CD4-positive, alpha-beta memory T cell (primary cell): ENCODE results near the gene TSPYL4. TPM values are rescaled to one million over a fixed set of nuclear protein-coding genes. Genes with fewer than 3 reads are reported as not detected.
A peak's percentile ranks its signal among the peaks of the same experiment; 100 is the strongest.

Experiments
- CTCF ChIA-PET: fragments of 350-600 bp; sonication (Branson Sonifier 250); formaldehyde crosslinking; loops from one replicate; lab custom pipeline; 2021; ENCODE audit warnings: inconsistent platforms; ENCODE audit not compliant: partially characterized antibody; lab: Charles Lee
- POLR2A ChIA-PET: fragments of 350-600 bp; sonication (Branson Sonifier 250); formaldehyde crosslinking; loops from one replicate; lab custom pipeline; 2021; ENCODE audit not compliant: partially characterized antibody; lab: Charles Lee
- DNase-seq, 5 donors: peaks; one replicate each; pipeline versions ENCODE4 v3.0.0 to v3.0.0-alpha.2; 2020 to 2022; ENCODE audit warnings: mixed read lengths in 1 of 5
- H3K27ac ChIP-seq: one replicate; pipeline ENCODE4 v1.7.0; 2013; ENCODE audit warnings: low read depth, low read length
- H3K27me3 ChIP-seq: 2 replicates; pipeline ENCODE4 v1.7.0; 2013; ENCODE audit warnings: mild to moderate bottlenecking, low read length, moderate library complexity; ENCODE audit not compliant: insufficient read depth
- H3K36me3 ChIP-seq: 2 replicates; pipeline ENCODE4 v1.7.0; 2013; ENCODE audit warnings: mild to moderate bottlenecking, low read length, moderate library complexity; ENCODE audit not compliant: insufficient read depth
- H3K4me1 ChIP-seq: 2 replicates; pipeline ENCODE4 v1.7.0; 2013; ENCODE audit warnings: mild to moderate bottlenecking, low read length, moderate library complexity; ENCODE audit not compliant: insufficient read depth
- H3K4me3 ChIP-seq, 2 donors: one replicate each; pipeline ENCODE4 v1.7.0; 2013; ENCODE audit warnings: low read length in 2 of 2, mild to moderate bottlenecking in 1 of 2
- H3K9me3 ChIP-seq, 2 donors: one replicate each; pipeline ENCODE4 v1.7.0; 2013; ENCODE audit warnings: low read length in 2 of 2, control low read depth in 1 of 2; ENCODE audit not compliant: control insufficient read depth in 1 of 2
- H3K27ac Mint-ChIP-seq, 7 donors: one replicate each; pipeline ENCODE4 v1.8.0; 2020 to 2021; ENCODE audit warnings: mixed read lengths in 7 of 7, mild to moderate bottlenecking in 6 of 7, inconsistent platforms in 3 of 7, moderate library complexity in 3 of 7
- H3K27me3 Mint-ChIP-seq, 2 donors: one replicate each; pipeline ENCODE4 v1.8.0; 2020 to 2021; ENCODE audit warnings: mixed read lengths in 2 of 2
- H3K36me3 Mint-ChIP-seq, 2 donors: one replicate each; pipeline ENCODE4 v1.8.0; 2020 to 2021; ENCODE audit warnings: mixed read lengths in 2 of 2, inconsistent platforms in 1 of 2, mild to moderate bottlenecking in 1 of 2
- H3K4me1 Mint-ChIP-seq, 4 donors: one replicate each; pipeline ENCODE4 v1.8.0; 2020 to 2021; ENCODE audit warnings: mixed read lengths in 4 of 4, mild to moderate bottlenecking in 1 of 4
- H3K4me3 Mint-ChIP-seq, 8 donors: one replicate each; pipeline ENCODE4 v1.8.0; 2020 to 2021; ENCODE audit warnings: mixed read lengths in 8 of 8, mild to moderate bottlenecking in 7 of 8, moderate library complexity in 6 of 8, inconsistent platforms in 3 of 8
- H3K9me3 Mint-ChIP-seq, 8 donors: one replicate each; pipeline ENCODE4 v1.8.0; 2020 to 2021; ENCODE audit warnings: mixed read lengths in 8 of 8, mild to moderate bottlenecking in 5 of 8, inconsistent platforms in 3 of 8, moderate library complexity in 1 of 8
- intact Hi-C: fragments of 100-400 bp; cut with micrococcal nuclease; formaldehyde crosslinking; loops from one replicate; pipeline ENCODE4 v1.15.1; 2023
- polyA plus RNA-seq, 2 donors: library from polyadenylated mRNA; unstranded; fragments of 300-500 nt; fragmentation: Illumina TruSeq; gene quantifications; one replicate each; pipeline ENCODE4 v1.2.3, GENCODE V29; 2021
- total RNA-seq, 2 experiments: library from RNA; stranded (reverse); gene quantifications; one replicate each; pipeline ENCODE4 v1.2.3, GENCODE V29; 2021

The TSPYL4 gene
- total and polyA plus RNA-seq, 4 experiments from 2014 or later = 8.0 to 23.0 (median 18.6) TPM

DNA sequence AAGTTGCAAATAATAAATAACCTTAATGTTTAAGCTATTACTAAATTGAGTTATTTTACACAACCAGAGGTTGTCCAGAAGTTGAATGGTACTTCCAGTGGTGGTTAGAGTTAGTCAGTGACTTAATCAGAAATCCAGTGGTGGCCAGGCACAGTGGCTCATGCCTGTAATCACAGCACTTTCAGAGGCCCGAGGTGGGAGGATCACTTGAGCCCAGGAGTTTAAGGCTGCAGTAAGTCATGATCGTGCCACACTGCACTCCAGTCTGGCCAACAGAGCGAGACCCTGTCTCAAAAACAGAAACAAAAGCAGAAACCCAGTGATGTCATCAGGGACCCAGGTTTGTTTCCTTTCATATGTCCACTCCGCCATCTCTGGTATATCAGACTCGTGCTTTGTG lies 35.0 kb downstream of the TSPYL4 start:
- no peaks in the 10 kb centered on the region for H3K27me3 Mint-ChIP-seq
- ChIA-PET POLR2A (interaction anchor here (2.6 kb wide), 1 partner anchor 61 kb away, joined by 10 read pairs; the partner anchor contains the start of gene TSPYL1), CTCF (interaction anchor here (0.7 to 2.8 kb wide), 7 partner anchors 10 to 351 kb away, joined by 3 to 11 read pairs (median 5); no protein-coding TSS in a partner anchor)
- H3K4me3 Mint-ChIP-seq = no peak overlapping the region
- no peak for DNase-seq
- Histone ChIP-seq H3K4me1 (no peaks in the 10 kb centered on the region), H3K4me3 (no peak overlapping the region), H3K27me3 (no peaks in the 10 kb centered on the region), H3K36me3 (peaks cover 6% of the 10 kb centered on the region), H3K9me3 (no peaks in the 10 kb centered on the region), H3K27ac (no peak overlapping the region)
- no peak overlapping the region for H3K27ac Mint-ChIP-seq
- intact Hi-C loops = loop anchor here (5.0 kb wide), 1 partner anchor 63 kb away; no protein-coding TSS in a partner anchor
- peaks cover 11 to 18% of the 10 kb centered on the region in 2 donors for H3K36me3 Mint-ChIP-seq
- H3K4me1 Mint-ChIP-seq = peaks cover 0 to 4% (median 2%) of the 10 kb centered on the region in 4 donors
- H3K9me3 Mint-ChIP-seq = peaks cover 0 to 1% (median 0%) of the 10 kb centered on the region in 8 donors

DNA sequence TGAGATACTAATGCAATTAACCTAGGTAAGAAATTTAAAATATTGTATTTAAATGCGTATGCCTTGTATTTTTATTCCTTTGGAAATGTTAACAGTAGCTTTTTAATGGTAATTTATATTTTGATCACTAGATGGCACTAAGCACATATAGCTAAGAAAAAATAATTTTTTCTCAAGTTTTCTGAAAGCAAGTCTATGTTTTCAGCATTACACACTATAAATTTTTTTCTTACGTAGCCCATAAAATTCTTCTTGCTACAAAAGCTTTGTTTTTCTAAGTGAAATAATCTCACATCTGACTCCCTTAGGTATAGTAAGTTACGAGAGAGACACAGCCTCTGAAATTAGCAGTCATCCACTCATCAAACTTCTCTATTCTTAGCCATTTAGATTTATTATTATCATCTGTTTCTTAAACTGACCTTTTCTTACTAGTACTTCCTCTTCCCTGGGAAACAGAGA lies 35.7 kb downstream of the TSPYL4 start:
- no peak overlapping the region for H3K27ac Mint-ChIP-seq
- ChIA-PET POLR2A (interaction anchor here (2.6 kb wide), 1 partner anchor 61 kb away, joined by 10 read pairs; the partner anchor contains the start of gene TSPYL1), CTCF (interaction anchor here (0.7 to 2.8 kb wide), 13 partner anchors 11 to 353 kb away, joined by 3 to 11 read pairs (median 5); partner anchors contain the start of gene RWDD1)
- H3K4me3 Mint-ChIP-seq = no peak overlapping the region
- peaks cover 0 to 4% (median 2%) of the 10 kb centered on the region in 4 donors for H3K4me1 Mint-ChIP-seq
- intact Hi-C loops = loop anchor here (5.0 kb wide), 1 partner anchor 64 kb away; no protein-coding TSS in a partner anchor
- no peak overlapping the region for H3K4me3 ChIP-seq
- peak in 3 of 5 donors; percentile 10 to 30 (median 22) for DNase-seq
- H3K27me3 ChIP-seq = no peaks in the 10 kb centered on the region
- H3K4me1 ChIP-seq = no peaks in the 10 kb centered on the region
- H3K9me3 Mint-ChIP-seq = peaks cover 0 to 1% (median 0%) of the 10 kb centered on the region in 8 donors
- peaks cover 3% of the 10 kb centered on the region for H3K36me3 ChIP-seq
- no peaks in the 10 kb centered on the region for H3K9me3 ChIP-seq
- no peak overlapping the region for H3K27ac ChIP-seq
- H3K36me3 Mint-ChIP-seq = peaks cover 6 to 14% of the 10 kb centered on the region in 2 donors
- H3K27me3 Mint-ChIP-seq = no peaks in the 10 kb centered on the region

DNA sequence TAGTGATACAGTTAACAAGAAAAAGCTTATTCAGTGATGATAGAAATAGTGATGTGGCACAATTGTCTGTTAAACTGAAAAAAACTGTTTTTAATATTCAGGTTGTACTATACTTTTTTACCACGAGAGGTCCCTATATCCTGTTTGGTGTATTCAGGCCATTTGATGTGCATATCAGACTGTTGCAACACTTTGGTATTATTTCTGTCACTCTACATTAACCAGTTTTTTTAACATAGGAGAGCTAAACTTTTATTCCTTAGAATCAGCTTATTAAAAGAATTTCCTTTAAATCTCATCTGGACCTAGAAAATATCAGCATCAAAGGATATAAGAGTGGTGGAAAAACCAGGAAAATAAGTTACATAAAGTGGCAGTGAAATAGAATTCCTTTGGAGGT lies 36.8 kb downstream of the TSPYL4 start:
- no peak overlapping the region for H3K27ac ChIP-seq
- H3K9me3 Mint-ChIP-seq = peaks cover 0 to 1% (median 0%) of the 10 kb centered on the region in 8 donors
- ChIA-PET POLR2A (interaction anchor here (2.6 kb wide), 1 partner anchor 62 kb away, joined by 10 read pairs; the partner anchor contains the start of gene TSPYL1), CTCF (interaction anchor here (0.7 to 1.7 kb wide), 12 partner anchors 8 to 344 kb away, joined by 3 to 5 read pairs (median 4); partner anchors contain the start of gene NT5DC1)
- peaks cover 6% of the 10 kb centered on the region in 2 donors for H3K36me3 Mint-ChIP-seq
- no peaks in the 10 kb centered on the region for H3K27me3 Mint-ChIP-seq
- H3K27ac Mint-ChIP-seq = peak overlapping the region in 3 of 7 donors; percentile 18 to 80 (median 68)
- H3K27me3 ChIP-seq = no peaks in the 10 kb centered on the region
- no peaks in the 10 kb centered on the region for H3K36me3 ChIP-seq
- H3K9me3 ChIP-seq = no peaks in the 10 kb centered on the region
- peaks cover 0 to 4% (median 2%) of the 10 kb centered on the region in 4 donors for H3K4me1 Mint-ChIP-seq
- H3K4me1 ChIP-seq = no peaks in the 10 kb centered on the region
- peak in 4 of 5 donors; percentile 35 to 51 (median 38) for DNase-seq
- H3K4me3 ChIP-seq = no peak overlapping the region
- intact Hi-C loops = loop anchor here (2.0 to 5.0 kb wide), 2 partner anchors 65 to 316 kb away; no protein-coding TSS in a partner anchor
- no peak overlapping the region for H3K4me3 Mint-ChIP-seq

DNA sequence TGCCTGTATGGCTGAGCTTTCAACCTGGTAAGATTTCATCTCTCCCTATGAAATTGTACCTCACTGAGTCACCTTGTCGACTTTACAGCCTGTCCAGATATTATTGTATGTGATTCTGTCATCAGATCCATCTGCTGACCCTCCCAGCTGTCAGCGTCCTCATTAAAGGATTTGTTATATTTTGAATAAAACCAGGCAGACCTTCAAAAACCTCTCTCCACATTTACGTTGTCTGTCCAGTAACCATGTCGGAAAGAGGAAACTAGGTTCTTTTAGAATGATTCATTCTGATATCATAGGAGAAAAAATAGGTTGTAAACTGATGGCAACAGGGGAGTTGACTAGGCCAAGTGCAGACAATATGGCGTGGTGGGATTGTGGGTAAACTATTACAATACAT lies 38.5 kb downstream of the TSPYL4 start:
- no peak overlapping the region for H3K27ac Mint-ChIP-seq
- Histone ChIP-seq H3K9me3 (no peaks in the 10 kb centered on the region), H3K36me3 (no peaks in the 10 kb centered on the region), H3K27ac (no peak overlapping the region), H3K27me3 (no peaks in the 10 kb centered on the region), H3K4me3 (no peak overlapping the region), H3K4me1 (no peaks in the 10 kb centered on the region)
- no peaks in the 10 kb centered on the region for H3K27me3 Mint-ChIP-seq
- intact Hi-C loops = loop anchor here (5.0 kb wide), 1 partner anchor 67 kb away; no protein-coding TSS in a partner anchor
- no peak for DNase-seq
- ChIA-PET POLR2A (no interaction called here), CTCF (interaction anchor here (0.8 to 1.3 kb wide), 4 partner anchors 9 to 348 kb away, joined by 3 to 4 read pairs (median 4); no protein-coding TSS in a partner anchor)
- peaks cover 0 to under 1% of the 10 kb centered on the region in 2 donors for H3K36me3 Mint-ChIP-seq
- H3K4me3 Mint-ChIP-seq = no peak overlapping the region
- H3K4me1 Mint-ChIP-seq = peaks cover 0 to 4% (median 2%) of the 10 kb centered on the region in 4 donors
- peaks cover 0 to 1% (median 0%) of the 10 kb centered on the region in 8 donors for H3K9me3 Mint-ChIP-seq

DNA sequence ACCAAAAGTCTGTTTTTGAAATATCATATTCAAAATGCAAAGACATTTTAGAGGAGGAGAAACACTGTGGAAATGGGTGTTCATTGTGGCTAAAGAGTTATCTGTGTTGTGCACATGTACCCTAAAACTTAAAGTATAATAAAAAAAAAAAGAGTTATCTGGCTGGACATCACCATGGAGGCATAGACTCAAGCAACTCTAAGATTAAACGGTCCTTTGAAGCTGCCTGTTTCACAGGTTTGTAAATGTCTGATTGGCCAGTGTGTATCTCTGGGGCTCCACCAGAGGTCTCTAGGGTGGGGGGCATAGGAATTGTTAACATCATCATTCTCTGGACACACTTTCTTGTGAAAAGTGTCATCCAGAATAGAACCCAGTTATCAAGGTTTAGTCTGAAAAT lies 39.2 kb downstream of the TSPYL4 start:
- CTCF ChIA-PET = interaction anchor here (0.8 to 1.3 kb wide), 4 partner anchors 8 to 348 kb away, joined by 3 to 4 read pairs (median 4); no protein-coding TSS in a partner anchor
- no peak overlapping the region for H3K4me3 ChIP-seq
- POLR2A ChIA-PET = no interaction called here
- intact Hi-C loops = loop anchor here (5.0 kb wide), 1 partner anchor 68 kb away; no protein-coding TSS in a partner anchor
- no peaks in the 10 kb centered on the region for H3K9me3 ChIP-seq
- no peaks in the 10 kb centered on the region for H3K4me1 ChIP-seq
- no peaks in the 10 kb centered on the region for H3K36me3 Mint-ChIP-seq
- H3K27ac ChIP-seq = no peak overlapping the region
- no peak overlapping the region for H3K27ac Mint-ChIP-seq
- no peak for DNase-seq
- no peaks in the 10 kb centered on the region for H3K27me3 Mint-ChIP-seq
- H3K36me3 ChIP-seq = no peaks in the 10 kb centered on the region
- peaks cover 0 to 1% (median 0%) of the 10 kb centered on the region in 8 donors for H3K9me3 Mint-ChIP-seq
- H3K4me1 Mint-ChIP-seq = peaks cover 0 to 4% (median 2%) of the 10 kb centered on the region in 4 donors
- H3K27me3 ChIP-seq = no peaks in the 10 kb centered on the region
- H3K4me3 Mint-ChIP-seq = no peak overlapping the region

DNA sequence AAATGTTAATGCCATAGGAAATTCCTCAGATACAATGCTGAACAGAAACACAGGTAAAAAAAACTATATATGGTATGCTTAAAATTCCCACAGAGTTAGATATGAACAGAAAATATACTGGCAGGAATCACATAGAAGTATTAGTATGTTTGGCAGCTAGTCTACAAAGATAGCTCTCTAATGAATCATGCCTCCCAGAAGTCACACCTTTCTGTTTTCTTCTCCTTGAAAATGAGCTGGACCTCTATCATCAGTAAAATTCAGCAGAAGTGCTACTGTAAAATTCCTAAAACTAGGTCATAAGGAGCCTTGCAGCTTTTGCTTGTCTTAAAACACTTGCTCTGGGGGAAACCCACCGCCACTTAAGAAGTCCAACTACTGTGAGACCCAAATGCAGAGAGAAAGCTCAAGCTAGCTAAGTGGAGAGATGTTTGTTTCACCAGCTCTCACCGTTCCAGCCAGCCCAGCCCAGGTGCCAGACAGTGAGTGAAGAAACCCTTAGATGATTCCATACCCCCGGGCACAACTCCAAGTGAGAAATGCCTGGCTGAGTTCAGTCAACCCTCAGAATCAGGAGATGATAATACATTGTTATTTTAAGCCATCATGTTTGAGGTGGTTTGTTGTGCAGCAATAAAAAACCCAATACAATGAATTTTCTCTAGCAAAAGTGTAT lies 43.0 kb downstream of the TSPYL4 start:
- H3K4me3 Mint-ChIP-seq = no peak overlapping the region
- intact Hi-C loops = no loop called here
- no peak overlapping the region for H3K4me3 ChIP-seq
- no peaks in the 10 kb centered on the region for H3K9me3 Mint-ChIP-seq
- ChIA-PET CTCF (interaction anchor here (0.6 kb wide), 1 partner anchor 9 kb away, joined by 3 read pairs; no protein-coding TSS in a partner anchor), POLR2A (no interaction called here)
- H3K27me3 Mint-ChIP-seq = no peaks in the 10 kb centered on the region
- DNase-seq = no peak
- H3K9me3 ChIP-seq = no peaks in the 10 kb centered on the region
- peaks cover 0 to 2% of the 10 kb centered on the region in 2 donors for H3K36me3 Mint-ChIP-seq
- H3K4me1 Mint-ChIP-seq = peaks cover 0 to 1% (median 0%) of the 10 kb centered on the region in 4 donors
- H3K27me3 ChIP-seq = no peaks in the 10 kb centered on the region
- peak overlapping the region in 1 of 7 donors; percentile 13 for H3K27ac Mint-ChIP-seq
- H3K27ac ChIP-seq = no peak overlapping the region
- no peaks in the 10 kb centered on the region for H3K36me3 ChIP-seq
- H3K4me1 ChIP-seq = no peaks in the 10 kb centered on the region

DNA sequence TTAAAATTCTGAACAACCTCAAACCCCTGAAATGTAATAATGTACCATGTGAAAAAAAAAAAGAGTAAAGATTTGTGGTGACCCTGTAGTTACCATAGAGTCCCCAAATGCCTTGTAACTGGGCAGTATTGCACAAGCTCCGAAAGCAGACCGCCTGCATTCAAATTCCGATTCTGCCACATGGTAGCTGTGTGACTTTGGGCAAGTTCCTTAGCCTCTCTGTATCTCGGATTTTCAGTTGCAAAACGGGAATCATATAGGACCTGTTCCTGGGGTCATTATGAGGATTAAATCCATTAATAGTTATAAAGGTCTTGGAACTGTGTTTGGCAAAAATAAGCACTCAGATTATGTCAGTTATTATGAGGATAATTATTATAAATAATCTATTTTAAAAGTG lies 43.6 kb downstream of the TSPYL4 start:
- peaks cover 0 to 2% of the 10 kb centered on the region in 2 donors for H3K36me3 Mint-ChIP-seq
- POLR2A ChIA-PET = no interaction called here
- Histone ChIP-seq H3K4me1 (no peaks in the 10 kb centered on the region), H3K36me3 (no peaks in the 10 kb centered on the region), H3K27ac (no peak overlapping the region), H3K9me3 (no peaks in the 10 kb centered on the region), H3K27me3 (no peaks in the 10 kb centered on the region), H3K4me3 (no peak overlapping the region)
- CTCF ChIA-PET = no interaction called here
- peaks cover 0 to 1% (median 0%) of the 10 kb centered on the region in 4 donors for H3K4me1 Mint-ChIP-seq
- H3K27me3 Mint-ChIP-seq = no peaks in the 10 kb centered on the region
- H3K4me3 Mint-ChIP-seq = no peak overlapping the region
- H3K27ac Mint-ChIP-seq = no peak overlapping the region
- no peaks in the 10 kb centered on the region for H3K9me3 Mint-ChIP-seq
- DNase-seq = no peak
- intact Hi-C loops = no loop called here
